ENCODE measurements around the gene CTDSP2. TPM values are rescaled to one million over a fixed set of nuclear protein-coding genes. Genes with fewer than 3 reads are reported as not detected.
A peak's percentile ranks its signal among the peaks of the same experiment; 100 is the strongest.
"Not testable (repeated sequence)": the region's sequence is repeated elsewhere in the genome, so short reads cannot be mapped to it uniquely, and the experiment has no call there.

The CTDSP2 gene
- total RNA-seq, 1 experiment from 2014 or later: 82.7 TPM

- POLR2A ChIA-PET; H3K9me2 ChIP-seq (ENCODE audit: insufficient read depth); BruUV-seq (replicated peaks); H3K27me3 ChIP-seq (ENCODE audit: insufficient read depth, low read length); H4K20me1 ChIP-seq (ENCODE audit: insufficient read depth); DNase-seq (ENCODE audit: low read depth, low spot score); H3K79me2 ChIP-seq (ENCODE audit: insufficient read depth, low read length); H3K36me3 ChIP-seq (ENCODE audit: control insufficient read depth in 1 of 2, insufficient read depth in 2 of 2, low read length in 2 of 2); H2AFZ ChIP-seq (ENCODE audit: low read depth, low read length, poor library complexity, severe bottlenecking); H3K4me2 ChIP-seq (ENCODE audit: low read length); RAD21 ChIA-PET (ENCODE audit: low non-redundant PET in 1 of 2, low total read pairs in 2 of 2, uncharacterized antibody in 2 of 2, unreplicated experiment in 2 of 2); intact Hi-C loops (cut with micrococcal nuclease); ATAC-seq; H3K27ac ChIP-seq (ENCODE audit: low read depth, low read length); H3K4me3 ChIP-seq (replicated peaks in 1 of 2; ENCODE audit: low read depth in 1 of 2, low read length in 2 of 2); H3K9me3 ChIP-seq (ENCODE audit: control insufficient read depth in 1 of 2, insufficient read depth in 1 of 2, low read depth in 1 of 2, low read length in 2 of 2); H3K9ac ChIP-seq (ENCODE audit: low read length): not testable (repeated sequence)
- CTCF ChIA-PET: interaction anchor here (1.8 kb wide), 1 partner anchor 13 kb away, joined by 4 read pairs; no protein-coding TSS in a partner anchor
- peaks cover 3 to 27% of the 10 kb centered on the region in 2 experiments; a peak in 3 of 4 replicates for H3K4me1 ChIP-seq (ENCODE audit: control insufficient read depth in 1 of 2, insufficient read depth in 2 of 2, low read length in 2 of 2)
Measured at GRCh38 chr12:57886964-57887363, 40.4 kb upstream of the CTDSP2 start.

GRCh38 chr12:57886542-57886941 lies 40.0 kb upstream of the CTDSP2 start:
- Histone ChIP-seq H2AFZ (ENCODE audit: low read depth, low read length, poor library complexity, severe bottlenecking) (no peak overlapping the region), H3K4me1 (ENCODE audit: control insufficient read depth in 1 of 2, insufficient read depth in 2 of 2, low read length in 2 of 2) (peaks cover 5 to 31% of the 10 kb centered on the region in 2 experiments; a peak in 3 of 4 replicates), H3K27ac (ENCODE audit: low read depth, low read length) (no peak overlapping the region), H3K9ac (ENCODE audit: low read length) (no peak overlapping the region), H4K20me1 (ENCODE audit: insufficient read depth) (no peaks in the 10 kb centered on the region), H3K27me3 (ENCODE audit: insufficient read depth, low read length) (no peaks in the 10 kb centered on the region), H3K9me2 (ENCODE audit: insufficient read depth) (no peaks in the 10 kb centered on the region), H3K79me2 (ENCODE audit: insufficient read depth, low read length) (no peaks in the 10 kb centered on the region), H3K36me3 (ENCODE audit: control insufficient read depth in 1 of 2, insufficient read depth in 2 of 2, low read length in 2 of 2) (no peaks in the 10 kb centered on the region), H3K4me2 (ENCODE audit: low read length) (no peak overlapping the region), H3K4me3 (replicated peaks in 1 of 2; ENCODE audit: low read depth in 1 of 2, low read length in 2 of 2) (no peak overlapping the region), H3K9me3 (ENCODE audit: control insufficient read depth in 1 of 2, insufficient read depth in 1 of 2, low read depth in 1 of 2, low read length in 2 of 2) (no peaks in the 10 kb centered on the region)
- DNase-seq (ENCODE audit: low read depth, low spot score): no peak
- ChIA-PET RAD21 (ENCODE audit: low non-redundant PET in 1 of 2, low total read pairs in 2 of 2, uncharacterized antibody in 2 of 2, unreplicated experiment in 2 of 2) (no interaction called here), CTCF (no interaction called here), POLR2A (no interaction called here)
- ATAC-seq: 0 out of 2 replicates have a peak, but pooled peaks have one; percentile 37
- intact Hi-C loops (cut with micrococcal nuclease): no loop called here
- BruUV-seq (replicated peaks): no TSS peak
- TF ChIP-seq EGR1 (IDR thresholded peaks at IDR 0.05; ENCODE audit: low read depth): no peak
- no peak for TF ChIP-seq JUND (IDR thresholded peaks at IDR 0.05)
- no peak for TF ChIP-seq RAD21 (IDR thresholded peaks at IDR 0.05; ENCODE audit: low read depth)
- no peak for TF ChIP-seq ZFX (IDR thresholded peaks at IDR 0.05)
- no peak for TF ChIP-seq SP1 (IDR thresholded peaks at IDR 0.05; ENCODE audit: low read depth)
- no peak for TF ChIP-seq SRF (IDR thresholded peaks at IDR 0.05; ENCODE audit: low read depth)
- TF ChIP-seq REST (IDR thresholded peaks at IDR 0.05; ENCODE audit: low read depth): no peak
- no peak for TF ChIP-seq POLR2AphosphoS5 (IDR thresholded peaks at IDR 0.05; ENCODE audit: low read depth, low read length)
- TF ChIP-seq CBX3 (IDR thresholded peaks at IDR 0.05; ENCODE audit: low read depth): no peak
- TF ChIP-seq FOSL1 (IDR thresholded peaks at IDR 0.05; ENCODE audit: low read depth): no peak
- TF ChIP-seq ZBTB33 (IDR thresholded peaks at IDR 0.05; ENCODE audit: extremely low read depth, insufficient replicate concordance, low read length): no peak
- no peak for TF ChIP-seq ZNF274 (IDR thresholded peaks at IDR 0.05; ENCODE audit: low read depth, low read length)
- no peak for TF ChIP-seq EZH2 (IDR thresholded peaks at IDR 0.05)
- no peak for TF ChIP-seq TCF7L2 (IDR thresholded peaks at IDR 0.05; ENCODE audit: borderline replicate concordance, extremely low read depth, insufficient read depth, insufficient read length)
- TF ChIP-seq YY1 (IDR thresholded peaks at IDR 0.05; ENCODE audit: extremely low read depth, insufficient replicate concordance, low read depth, low read length): no peak
- no peak for TF ChIP-seq EZH2phosphoT487 (IDR thresholded peaks at IDR 0.05; ENCODE audit: borderline replicate concordance)
- TF ChIP-seq SIN3A (IDR thresholded peaks at IDR 0.05; ENCODE audit: low read depth): no peak
- no peak for TF ChIP-seq ELF1 (IDR thresholded peaks at IDR 0.05; ENCODE audit: borderline replicate concordance, low read depth)

Data from HCT116 (cell line).